SK-N-SH (cell line): ENCODE results near the gene ZSCAN9. TPM values are rescaled to one million over a fixed set of nuclear protein-coding genes. Genes with fewer than 3 reads are reported as not detected.

ENCODE experiments used
- CTCF ChIA-PET: fragments of 300-600, 350-600 bp; formaldehyde crosslinking; extraction: SDS; loops from one replicate; lab custom pipeline; 2021; lab: Yijun Ruan, JAX
- POLR2A ChIA-PET: fragments of 350-600 bp; sonication (Branson Sonifier 250); formaldehyde crosslinking; extraction: SDS; loops from one replicate; lab custom pipeline; 2020; ENCODE audit warnings: antibody characterized with exemption, inconsistent platforms; lab: Yijun Ruan, JAX
- DNase-seq: peaks from one replicate; pipeline ENCODE4 v3.0.0; 2012
- H2AFZ ChIP-seq: fragments of 200-600 bp; sonication (generic); 2 replicates; pipeline ENCODE4 v1.8.1; 2016; ENCODE audit warnings: antibody characterized with exemption, mild to moderate bottlenecking, low read depth
- H3F3A ChIP-seq: fragments of 200-600 bp; sonication (generic); replicated peaks from 2 replicates; pipeline ENCODE3; 2016; ENCODE audit warnings: antibody characterized with exemption, mild to moderate bottlenecking; ENCODE audit not compliant: insufficient read depth
- H3K27ac ChIP-seq, 2 experiments: fragments of 200-500 bp in 1 of 2; fragments of 200-600 bp in 1 of 2; sonication (Bioruptor generic) in 1 of 2; sonication (generic), shearing (Covaris generic) in 1 of 2; 2 replicates each; pipeline versions ENCODE4 v1.5.1 to v1.6.1; 2014 to 2016; ENCODE audit warnings: low read depth in 2 of 2, inconsistent platforms in 1 of 2, low read length in 1 of 2, mild to moderate bottlenecking in 1 of 2, mixed read lengths in 1 of 2
- H3K27me3 ChIP-seq: fragments of 200-600 bp; sonication (generic), shearing (Covaris generic); 2 replicates; pipeline ENCODE4 v1.6.1; 2016; ENCODE audit warnings: mixed run types; ENCODE audit not compliant: insufficient read depth
- H3K36me3 ChIP-seq, 2 experiments: fragments of 200-500 bp in 1 of 2; fragments of 200-600 bp in 1 of 2; sonication (Bioruptor generic) in 1 of 2; sonication (generic) in 1 of 2; replicated peaks in 1 of 2; 2 replicates each; pipeline versions ENCODE3 to v1.5.1; 2014 to 2016; ENCODE audit warnings: low read length in 1 of 2, mild to moderate bottlenecking in 1 of 2; ENCODE audit not compliant: insufficient read depth in 2 of 2, control insufficient read depth in 1 of 2
- H3K4me1 ChIP-seq, 2 experiments: fragments of 200-500 bp in 1 of 2; fragments of 200-600 bp in 1 of 2; sonication (Bioruptor generic) in 1 of 2; sonication (generic), shearing (Covaris generic) in 1 of 2; 2 replicates each; pipeline versions ENCODE4 v1.5.1 to v1.6.1; 2014 to 2016; ENCODE audit warnings: low read depth in 1 of 2, low read length in 1 of 2, mixed run types in 1 of 2; ENCODE audit not compliant: insufficient read depth in 2 of 2, control insufficient read depth in 1 of 2
- H3K4me2 ChIP-seq: fragments of 200-600 bp; sonication (generic), shearing (Covaris generic); 2 replicates; pipeline ENCODE4 v1.6.1; 2017; ENCODE audit warnings: mixed run types
- H3K4me3 ChIP-seq, 2 experiments: fragments of 200-500 bp in 1 of 2; fragments of 200-600 bp in 1 of 2; sonication (Bioruptor generic) in 1 of 2; sonication (generic), shearing (Covaris generic) in 1 of 2; 2 replicates each; pipeline versions ENCODE4 v1.5.1 to v1.8.1; 2014 to 2016; ENCODE audit warnings: low read depth in 2 of 2, inconsistent platforms in 1 of 2, low read length in 1 of 2, mild to moderate bottlenecking in 1 of 2, mixed read lengths in 1 of 2, moderate library complexity in 1 of 2
- H3K79me2 ChIP-seq: fragments of 200-600 bp; sonication (generic); 2 replicates; pipeline ENCODE4 v1.8.1; 2017; ENCODE audit warnings: mild to moderate bottlenecking; ENCODE audit not compliant: insufficient read depth
- H3K9ac ChIP-seq: fragments of 200-600 bp; sonication (generic); 2 replicates; pipeline ENCODE4 v1.6.1; 2017; ENCODE audit warnings: mixed run types
- H3K9me2 ChIP-seq: fragments of 200-600 bp; sonication (generic); 2 replicates; pipeline ENCODE4 v1.6.1; 2017; ENCODE audit warnings: mixed run types
- H3K9me3 ChIP-seq: fragments of 200-600 bp; sonication (generic); 2 replicates; pipeline ENCODE4 v1.6.1; 2017; ENCODE audit warnings: mixed run types, mild to moderate bottlenecking, moderate library complexity
- H4K20me1 ChIP-seq: fragments of 200-600 bp; sonication (generic); 2 replicates; pipeline ENCODE4 v1.6.1; 2017; ENCODE audit warnings: mild to moderate bottlenecking, mixed run types; ENCODE audit not compliant: insufficient read depth
- EZH2phosphoT487 ChIP-seq: fragments of 200-600 bp; sonication (generic); IDR thresholded peaks from 2 replicates; pipeline ENCODE4 v1.6.1; 2017; ENCODE audit warnings: low read depth, mixed run types, mild to moderate bottlenecking, antibody characterized with exemption, moderate library complexity, borderline replicate concordance
- FOXJ3 ChIP-seq: sonication (generic); formaldehyde crosslinking; IDR thresholded peaks from 2 replicates; pipeline ENCODE4 v1.5.1; 2020; ENCODE audit warnings: mild to moderate bottlenecking, missing genetic modification reagents
- GATA2 ChIP-seq: sonication (generic); formaldehyde crosslinking; IDR thresholded peaks from 2 replicates; pipeline ENCODE4 v1.5.0; 2020; ENCODE audit warnings: mild to moderate bottlenecking, missing genetic modification reagents
- MEF2A ChIP-seq: IDR thresholded peaks from 2 replicates; pipeline ENCODE4 v1.4.0; 2012; ENCODE audit warnings: low read depth, borderline replicate concordance
- MXI1 ChIP-seq: IDR thresholded peaks from 2 replicates; pipeline ENCODE4 v1.6.1; 2012; ENCODE audit warnings: mild to moderate bottlenecking, low read depth, low read length, improper control_type of control experiment
- NFIC ChIP-seq: IDR thresholded peaks from 2 replicates; pipeline ENCODE4 v1.4.0; 2012; ENCODE audit warnings: borderline replicate concordance
- POLR2AphosphoS5 ChIP-seq: IDR thresholded peaks from 2 replicates; pipeline ENCODE4 v1.6.1; 2012; ENCODE audit warnings: low read depth, low read length
- RAD21 ChIP-seq: IDR thresholded peaks from 2 replicates; pipeline ENCODE4 v1.6.1; 2012; ENCODE audit warnings: mild to moderate bottlenecking, low read length
- RXRA ChIP-seq: IDR thresholded peaks from 2 replicates; pipeline ENCODE4 v1.4.0; 2012; ENCODE audit warnings: low read depth, mild to moderate bottlenecking, borderline replicate concordance
- TAF1 ChIP-seq: IDR thresholded peaks from 2 replicates; pipeline ENCODE4 v1.6.1; 2012; ENCODE audit warnings: low read depth, mild to moderate bottlenecking, low read length, moderate library complexity, borderline replicate concordance
- USF1 ChIP-seq: IDR thresholded peaks from 2 replicates; pipeline ENCODE4 v1.4.0; 2012; ENCODE audit warnings: low read depth, borderline replicate concordance
- whole genome bisulfite sequencing: methylation state at CpG from one replicate; pipeline ENCODE4 v1.1.6; 2017; ENCODE audit warnings: low lambda C conversion rate; 5-methylcytosine and 5-hydroxymethylcytosine counted together
- polyA plus RNA-seq, 3 experiments: library from polyadenylated mRNA; depleted of rRNA; stranded (reverse); fragments of >200 nt; gene quantifications; 2 replicates each; pipeline ENCODE4 v1.2.3, GENCODE V29; 2012
- TF ChIP-seq, protein P1 (sequence below): IDR thresholded peaks from 2 replicates; pipeline ENCODE4 v1.6.1; 2012; ENCODE audit warnings: mild to moderate bottlenecking, low read depth, low read length, moderate library complexity
- TF ChIP-seq, protein P2 (sequence below): fragments of 150-350 bp; IDR thresholded peaks from 2 replicates; pipeline ENCODE4 v1.6.1; 2017; ENCODE audit warnings: antibody characterized with exemption, low read length, low read depth, borderline replicate concordance

Gene ZSCAN9
- polyA plus RNA-seq, 1 of the 3 experiments (the other 2 are of a cell fraction), result 13.7 TPM

- TF ChIP-seq, protein P1, sequence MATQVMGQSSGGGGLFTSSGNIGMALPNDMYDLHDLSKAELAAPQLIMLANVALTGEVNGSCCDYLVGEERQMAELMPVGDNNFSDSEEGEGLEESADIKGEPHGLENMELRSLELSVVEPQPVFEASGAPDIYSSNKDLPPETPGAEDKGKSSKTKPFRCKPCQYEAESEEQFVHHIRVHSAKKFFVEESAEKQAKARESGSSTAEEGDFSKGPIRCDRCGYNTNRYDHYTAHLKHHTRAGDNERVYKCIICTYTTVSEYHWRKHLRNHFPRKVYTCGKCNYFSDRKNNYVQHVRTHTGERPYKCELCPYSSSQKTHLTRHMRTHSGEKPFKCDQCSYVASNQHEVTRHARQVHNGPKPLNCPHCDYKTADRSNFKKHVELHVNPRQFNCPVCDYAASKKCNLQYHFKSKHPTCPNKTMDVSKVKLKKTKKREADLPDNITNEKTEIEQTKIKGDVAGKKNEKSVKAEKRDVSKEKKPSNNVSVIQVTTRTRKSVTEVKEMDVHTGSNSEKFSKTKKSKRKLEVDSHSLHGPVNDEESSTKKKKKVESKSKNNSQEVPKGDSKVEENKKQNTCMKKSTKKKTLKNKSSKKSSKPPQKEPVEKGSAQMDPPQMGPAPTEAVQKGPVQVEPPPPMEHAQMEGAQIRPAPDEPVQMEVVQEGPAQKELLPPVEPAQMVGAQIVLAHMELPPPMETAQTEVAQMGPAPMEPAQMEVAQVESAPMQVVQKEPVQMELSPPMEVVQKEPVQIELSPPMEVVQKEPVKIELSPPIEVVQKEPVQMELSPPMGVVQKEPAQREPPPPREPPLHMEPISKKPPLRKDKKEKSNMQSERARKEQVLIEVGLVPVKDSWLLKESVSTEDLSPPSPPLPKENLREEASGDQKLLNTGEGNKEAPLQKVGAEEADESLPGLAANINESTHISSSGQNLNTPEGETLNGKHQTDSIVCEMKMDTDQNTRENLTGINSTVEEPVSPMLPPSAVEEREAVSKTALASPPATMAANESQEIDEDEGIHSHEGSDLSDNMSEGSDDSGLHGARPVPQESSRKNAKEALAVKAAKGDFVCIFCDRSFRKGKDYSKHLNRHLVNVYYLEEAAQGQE, result no peak
- no peak for TF ChIP-seq POLR2AphosphoS5
These were observed 42.8 kb upstream of the ZSCAN9 start (continued) for GRCh38 chr6:28182255-28182654.

GRCh38 chr6:28188111-28188979, 36.7 kb upstream of the ZSCAN9 start:
- ChIA-PET POLR2A (no interaction called here), CTCF (no interaction called here)
- no peak overlapping the region for H3K4me3 ChIP-seq
- no peaks in the 10 kb centered on the region for H3K27me3 ChIP-seq
- H3K36me3 ChIP-seq, result no peaks in the 10 kb centered on the region
- DNase-seq, result no peak
- WGBS, result 7% methylated on average over 6 of the region's 6 CpGs
- H2AFZ ChIP-seq, result no peak overlapping the region
- H3K79me2 ChIP-seq, result no peaks in the 10 kb centered on the region
- H3K9ac ChIP-seq, result no peak overlapping the region
- TF ChIP-seq RXRA (no peak), MEF2A (no peak), TAF1 (no peak), USF1 (no peak), NFIC (no peak), RAD21 (no peak), MXI1 (no peak), FOXJ3 (CRISPR knock-in tag) (no peak), EZH2phosphoT487 (no peak), GATA2 (CRISPR knock-in tag) (no peak)
- TF ChIP-seq, protein P1, result no peak
- TF ChIP-seq, protein P2, sequence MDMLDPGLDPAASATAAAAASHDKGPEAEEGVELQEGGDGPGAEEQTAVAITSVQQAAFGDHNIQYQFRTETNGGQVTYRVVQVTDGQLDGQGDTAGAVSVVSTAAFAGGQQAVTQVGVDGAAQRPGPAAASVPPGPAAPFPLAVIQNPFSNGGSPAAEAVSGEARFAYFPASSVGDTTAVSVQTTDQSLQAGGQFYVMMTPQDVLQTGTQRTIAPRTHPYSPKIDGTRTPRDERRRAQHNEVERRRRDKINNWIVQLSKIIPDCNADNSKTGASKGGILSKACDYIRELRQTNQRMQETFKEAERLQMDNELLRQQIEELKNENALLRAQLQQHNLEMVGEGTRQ, result no peak
- H3K27ac ChIP-seq, result no peak overlapping the region
- no peak overlapping the region for H3K4me2 ChIP-seq
- no peaks in the 10 kb centered on the region for H3K4me1 ChIP-seq
- no peaks in the 10 kb centered on the region for H3F3A ChIP-seq
- peaks cover 10% of the 10 kb centered on the region; the same call in 1 of the 2 replicates for H3K9me3 ChIP-seq
- H4K20me1 ChIP-seq, result no peaks in the 10 kb centered on the region
- no peaks in the 10 kb centered on the region for H3K9me2 ChIP-seq
